GM12872 (cell line): ENCODE results near the gene TARP.

Source experiments
- TF ChIP-seq, protein P1 (sequence below): IDR thresholded peaks from 3 replicates; pipeline ENCODE4 v1.5.1; 2011; ENCODE audit warnings: low read depth, mild to moderate bottlenecking, low read length, moderate library complexity; ENCODE audit not compliant: insufficient read depth

The TARP gene

DNA sequence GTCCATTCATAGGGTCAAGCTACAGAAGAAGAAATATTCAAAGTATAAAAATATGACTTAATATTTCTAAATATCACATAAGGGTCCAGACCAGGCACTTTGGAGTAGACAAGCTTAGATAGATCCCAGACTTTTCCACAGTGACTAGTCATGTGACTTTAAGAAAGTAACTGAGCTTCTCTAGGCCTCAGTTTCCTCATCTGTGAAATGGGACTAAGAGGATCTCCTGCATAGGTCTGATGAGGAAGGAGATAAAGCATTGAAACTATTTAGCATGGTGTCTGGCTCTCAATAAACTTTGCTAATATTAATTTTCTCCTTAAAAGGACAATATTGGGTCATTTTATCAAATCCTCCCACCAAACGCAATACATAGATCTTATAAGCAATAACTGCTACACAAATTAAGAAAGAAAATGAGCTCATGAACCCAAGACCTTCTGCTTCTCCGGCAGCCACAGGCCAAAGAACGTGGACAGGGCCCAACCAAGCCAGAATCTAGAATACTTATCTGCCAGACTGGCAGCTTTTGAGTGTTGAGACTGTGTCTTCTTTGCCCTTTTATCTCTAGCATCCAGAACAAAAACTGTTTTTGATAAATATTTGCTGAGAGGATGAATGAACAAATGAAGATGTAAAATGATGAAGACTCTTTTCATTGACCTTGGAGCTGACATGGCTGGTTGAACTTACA is 1.6 kb upstream of the TARP start:
- TF ChIP-seq, protein P1, sequence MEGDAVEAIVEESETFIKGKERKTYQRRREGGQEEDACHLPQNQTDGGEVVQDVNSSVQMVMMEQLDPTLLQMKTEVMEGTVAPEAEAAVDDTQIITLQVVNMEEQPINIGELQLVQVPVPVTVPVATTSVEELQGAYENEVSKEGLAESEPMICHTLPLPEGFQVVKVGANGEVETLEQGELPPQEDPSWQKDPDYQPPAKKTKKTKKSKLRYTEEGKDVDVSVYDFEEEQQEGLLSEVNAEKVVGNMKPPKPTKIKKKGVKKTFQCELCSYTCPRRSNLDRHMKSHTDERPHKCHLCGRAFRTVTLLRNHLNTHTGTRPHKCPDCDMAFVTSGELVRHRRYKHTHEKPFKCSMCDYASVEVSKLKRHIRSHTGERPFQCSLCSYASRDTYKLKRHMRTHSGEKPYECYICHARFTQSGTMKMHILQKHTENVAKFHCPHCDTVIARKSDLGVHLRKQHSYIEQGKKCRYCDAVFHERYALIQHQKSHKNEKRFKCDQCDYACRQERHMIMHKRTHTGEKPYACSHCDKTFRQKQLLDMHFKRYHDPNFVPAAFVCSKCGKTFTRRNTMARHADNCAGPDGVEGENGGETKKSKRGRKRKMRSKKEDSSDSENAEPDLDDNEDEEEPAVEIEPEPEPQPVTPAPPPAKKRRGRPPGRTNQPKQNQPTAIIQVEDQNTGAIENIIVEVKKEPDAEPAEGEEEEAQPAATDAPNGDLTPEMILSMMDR: no peak

DNA sequence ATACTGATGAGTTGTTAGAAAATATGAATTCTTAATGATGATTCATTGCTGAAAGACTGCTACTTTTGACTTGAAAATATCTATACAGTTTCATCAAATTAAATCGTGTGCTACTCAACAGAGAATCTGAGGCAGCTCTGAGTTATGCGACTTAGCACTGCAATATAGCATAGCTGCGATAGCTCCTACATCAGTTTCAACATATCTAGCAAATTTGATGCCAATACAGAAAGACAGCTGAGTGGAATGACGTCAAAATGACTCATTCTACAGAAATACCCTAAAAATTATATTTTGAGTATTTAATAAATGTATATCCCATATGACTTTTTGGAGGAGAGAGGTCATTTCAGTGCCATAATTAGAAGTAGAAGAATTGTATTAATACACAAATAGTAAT is 1.1 kb upstream of the TARP start:
- TF ChIP-seq, protein P1: no peak

- TF ChIP-seq, protein P1: no peak
Observed at GRCh38 chr7:38262545-38262944, 10.9 kb downstream of the TARP start.

- TF ChIP-seq, protein P1: no peak
Observed at GRCh38 chr7:38257350-38257677, 16.1 kb downstream of the TARP start.

DNA sequence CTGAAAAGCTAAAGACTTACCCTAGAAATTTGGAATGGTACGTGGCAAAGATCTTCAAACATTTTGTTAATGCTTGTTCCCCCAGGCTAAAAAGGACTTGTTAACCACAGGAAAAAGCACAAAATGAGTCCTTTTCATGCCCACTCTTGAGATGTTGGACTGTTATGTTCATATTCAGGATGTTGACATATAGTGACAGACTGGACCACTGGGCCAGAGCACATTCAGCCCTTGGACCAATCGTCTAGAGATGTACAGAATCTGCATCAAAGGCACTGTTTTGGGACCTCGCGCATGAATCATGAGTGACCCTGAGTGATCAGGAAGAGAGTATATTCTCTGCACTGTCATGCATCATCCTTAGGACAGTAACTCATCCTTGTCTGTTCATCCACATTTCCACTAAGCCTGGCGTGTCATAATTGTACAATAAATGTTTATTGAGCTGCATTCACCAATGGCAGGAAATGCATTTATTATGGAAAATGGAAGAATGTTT is 25.3 kb downstream of the TARP start:
- TF ChIP-seq, protein P1: no peak

- TF ChIP-seq, protein P1: no peak
Observed at GRCh38 chr7:38245409-38245977, 27.9 kb downstream of the TARP start.

- TF ChIP-seq, protein P1: no peak
Observed at GRCh38 chr7:38244516-38244915, 28.9 kb downstream of the TARP start.
